Glomerular visceral epithelial cell (primary cell): Measurements from ENCODE around the gene OXNAD1.
A peak's percentile ranks its signal among the peaks of the same experiment; 100 is the strongest.

Experiments used
- DNase-seq: peaks from one replicate; pipeline ENCODE4 v3.0.0-alpha.2; 2016; ENCODE audit errors: extremely low spot score

OXNAD1 gene

DNA sequence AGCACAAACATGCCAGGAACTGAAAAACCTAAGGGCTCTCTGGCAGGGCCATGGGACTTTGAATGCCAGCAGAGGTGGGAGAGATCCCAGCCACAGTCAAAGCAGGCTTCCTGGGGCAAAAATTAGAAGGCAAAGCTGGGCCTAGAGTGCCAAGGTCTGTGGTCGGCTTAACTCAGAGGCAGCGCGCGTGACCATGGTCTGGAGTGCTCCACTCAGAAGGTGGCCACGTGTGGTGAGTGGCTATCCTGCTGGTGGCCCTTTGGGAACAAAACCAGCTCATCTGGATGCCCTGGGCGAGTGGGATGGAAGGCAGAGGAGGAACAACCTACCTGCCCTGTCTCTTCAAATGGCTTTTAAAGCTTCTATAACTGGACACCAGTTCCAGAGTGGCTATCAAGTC is 63.1 kb downstream of the OXNAD1 start:
- DNase-seq, result no peak

DNA sequence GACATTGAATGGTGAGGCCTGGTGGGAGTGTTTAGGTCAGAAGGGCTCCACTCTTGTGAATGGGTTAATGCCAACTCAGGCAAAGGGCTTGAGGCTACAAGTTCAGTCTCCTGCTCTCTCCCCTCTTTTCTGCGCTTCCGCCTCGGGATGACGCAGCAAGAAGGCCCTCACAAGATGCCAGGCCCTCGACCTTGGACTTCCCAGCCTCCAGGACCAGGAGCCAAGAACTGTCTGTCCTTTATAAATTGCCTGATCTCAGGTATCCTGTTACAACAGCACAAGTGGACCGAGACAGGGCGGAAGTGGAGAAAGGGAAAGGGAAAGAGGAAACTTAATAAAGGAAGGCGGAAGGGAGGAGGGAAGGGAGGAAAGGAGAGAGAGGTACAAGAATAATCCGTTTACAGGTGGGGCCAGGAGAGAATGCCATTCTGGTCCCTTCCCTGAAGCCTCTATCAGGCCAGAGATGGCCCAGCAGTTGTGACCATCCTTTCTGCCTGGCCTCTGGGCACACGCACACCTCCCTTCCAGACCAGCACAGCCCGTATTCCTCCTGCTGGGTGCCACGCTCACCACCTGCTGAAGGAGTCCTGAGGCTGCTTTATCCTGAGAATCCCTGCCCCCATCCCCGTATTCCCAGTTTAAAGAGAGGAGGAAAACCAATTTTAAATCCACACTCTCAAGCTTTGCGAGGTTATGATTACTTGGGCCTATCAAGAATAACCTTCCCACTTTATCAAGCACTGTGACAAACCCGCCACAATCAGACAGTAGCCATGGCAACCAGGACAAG is 64.2 kb downstream of the OXNAD1 start:
- DNase-seq, result no peak

DNA sequence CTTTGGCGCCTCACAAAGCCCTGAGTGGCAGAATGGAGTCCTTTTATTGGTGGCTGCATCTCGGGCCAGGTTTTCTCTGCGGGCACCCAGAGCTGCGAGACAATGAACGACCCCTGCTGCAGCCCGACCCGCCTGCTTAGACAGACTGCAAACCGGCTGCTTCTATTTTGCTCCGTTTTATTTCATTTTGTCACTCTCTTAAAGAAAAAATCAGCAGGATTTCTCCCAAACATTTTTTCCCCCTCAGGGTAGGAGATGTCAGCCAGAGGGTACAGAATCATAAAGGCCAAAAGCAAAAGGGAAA is 64.8 kb downstream of the OXNAD1 start:
- no peak for DNase-seq

DNA sequence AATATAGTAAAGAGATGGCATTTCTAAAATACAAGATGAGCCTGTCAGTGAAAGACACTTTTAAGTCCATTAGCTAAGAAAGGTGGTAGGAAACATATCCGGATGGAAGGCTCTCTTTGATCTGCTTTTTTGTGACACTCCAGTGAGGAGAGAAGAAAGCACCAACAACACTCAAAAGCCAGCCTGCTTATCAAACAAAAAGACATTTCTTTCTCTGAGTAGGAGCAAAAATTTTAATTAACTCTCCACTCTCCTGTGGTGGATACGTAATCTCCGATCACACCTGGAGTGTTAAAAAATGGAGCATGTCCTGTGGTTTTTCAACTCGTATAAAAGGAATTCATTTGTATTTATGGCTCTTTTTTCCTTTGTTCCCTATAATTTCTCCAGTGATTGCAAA is 65.3 kb downstream of the OXNAD1 start:
- DNase-seq, result no peak

DNA sequence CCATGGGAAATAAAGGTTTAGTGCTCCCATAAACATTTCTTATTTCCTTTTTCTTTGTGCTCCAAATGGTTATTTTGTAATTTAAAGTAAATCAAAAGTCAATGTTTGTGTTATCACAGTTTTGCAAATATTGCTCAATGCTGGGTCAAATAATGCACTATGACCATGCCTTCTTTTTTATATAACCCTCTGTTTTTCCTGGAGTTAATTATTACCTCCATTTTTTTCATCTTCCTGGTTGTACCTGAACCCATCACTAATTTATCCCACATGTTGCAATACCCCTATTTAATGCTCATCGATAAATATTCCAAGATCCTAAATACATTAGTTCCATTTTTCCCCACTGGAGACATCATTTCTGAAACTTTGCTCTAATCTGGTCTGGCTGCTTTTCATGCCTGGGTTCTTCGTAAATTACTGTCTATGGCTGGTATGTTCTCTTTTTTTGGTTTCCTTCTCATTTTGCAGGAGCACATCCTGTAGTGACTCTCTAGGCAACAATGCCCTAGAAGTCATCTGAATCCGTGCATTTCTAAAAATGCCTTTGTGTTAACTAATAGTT is 66.4 kb downstream of the OXNAD1 start:
- no peak for DNase-seq

DNA sequence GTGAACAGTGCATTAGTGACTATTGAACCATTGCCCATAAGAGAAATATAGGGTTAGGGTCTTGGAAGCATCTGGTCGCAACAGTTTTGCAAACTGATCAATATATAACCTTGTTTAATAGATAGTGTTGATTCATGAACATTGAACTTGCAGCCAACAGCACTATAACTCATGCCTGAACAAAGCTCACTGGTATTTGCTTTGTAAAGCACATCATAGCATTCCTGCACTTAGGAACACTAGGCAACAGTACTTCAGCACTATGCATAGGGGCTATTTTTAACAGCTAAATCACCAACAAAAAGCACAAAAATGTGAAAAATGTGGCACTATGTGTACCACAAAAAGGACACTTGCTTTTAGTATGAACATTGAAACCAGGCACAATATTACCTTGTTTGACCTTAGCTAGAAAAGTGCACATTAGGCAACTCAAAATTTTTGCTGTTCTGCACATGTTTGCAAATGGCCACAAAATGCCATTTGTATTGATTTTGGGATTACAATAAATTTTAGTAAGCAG is 68.0 kb downstream of the OXNAD1 start:
- no peak for DNase-seq

DNA sequence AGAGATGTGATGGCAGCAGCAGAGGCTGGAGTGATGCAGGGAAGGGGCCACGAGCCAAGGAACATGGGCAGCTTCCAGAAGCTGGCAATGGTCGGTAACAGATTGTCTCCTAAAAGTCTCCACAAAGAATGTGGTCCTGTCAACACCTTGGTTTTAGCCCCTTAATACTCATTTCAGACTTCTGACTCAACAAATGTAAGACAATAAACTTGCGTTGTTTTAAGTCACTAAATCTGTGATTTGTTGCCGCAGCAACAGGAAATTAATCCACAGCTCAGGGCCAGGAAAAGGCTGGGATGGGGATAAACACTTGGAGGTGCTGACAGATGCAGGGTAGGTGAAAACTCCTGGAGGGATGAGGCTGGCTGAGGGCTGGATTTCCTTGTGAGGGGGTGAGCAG is 69.9 kb downstream of the OXNAD1 start:
- no peak for DNase-seq

DNA sequence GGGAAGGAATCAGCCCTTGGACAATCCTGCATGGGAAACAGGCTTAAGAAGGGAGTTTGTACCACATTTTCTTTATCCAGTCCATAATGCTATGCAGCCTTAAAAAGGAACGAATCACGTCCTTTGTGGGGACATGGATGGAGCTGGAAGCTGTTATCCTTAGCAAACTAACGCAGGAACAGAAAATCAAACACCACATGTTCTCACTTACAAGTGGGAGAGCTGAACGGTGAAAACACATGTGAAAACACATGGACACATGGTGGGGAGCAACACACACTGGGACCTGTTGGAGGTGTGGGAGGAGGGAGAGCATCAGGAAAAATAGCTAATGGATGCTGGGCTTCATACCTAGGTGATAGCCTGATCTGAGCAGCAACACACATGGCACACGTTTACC is 70.3 kb downstream of the OXNAD1 start:
- no peak for DNase-seq

DNA sequence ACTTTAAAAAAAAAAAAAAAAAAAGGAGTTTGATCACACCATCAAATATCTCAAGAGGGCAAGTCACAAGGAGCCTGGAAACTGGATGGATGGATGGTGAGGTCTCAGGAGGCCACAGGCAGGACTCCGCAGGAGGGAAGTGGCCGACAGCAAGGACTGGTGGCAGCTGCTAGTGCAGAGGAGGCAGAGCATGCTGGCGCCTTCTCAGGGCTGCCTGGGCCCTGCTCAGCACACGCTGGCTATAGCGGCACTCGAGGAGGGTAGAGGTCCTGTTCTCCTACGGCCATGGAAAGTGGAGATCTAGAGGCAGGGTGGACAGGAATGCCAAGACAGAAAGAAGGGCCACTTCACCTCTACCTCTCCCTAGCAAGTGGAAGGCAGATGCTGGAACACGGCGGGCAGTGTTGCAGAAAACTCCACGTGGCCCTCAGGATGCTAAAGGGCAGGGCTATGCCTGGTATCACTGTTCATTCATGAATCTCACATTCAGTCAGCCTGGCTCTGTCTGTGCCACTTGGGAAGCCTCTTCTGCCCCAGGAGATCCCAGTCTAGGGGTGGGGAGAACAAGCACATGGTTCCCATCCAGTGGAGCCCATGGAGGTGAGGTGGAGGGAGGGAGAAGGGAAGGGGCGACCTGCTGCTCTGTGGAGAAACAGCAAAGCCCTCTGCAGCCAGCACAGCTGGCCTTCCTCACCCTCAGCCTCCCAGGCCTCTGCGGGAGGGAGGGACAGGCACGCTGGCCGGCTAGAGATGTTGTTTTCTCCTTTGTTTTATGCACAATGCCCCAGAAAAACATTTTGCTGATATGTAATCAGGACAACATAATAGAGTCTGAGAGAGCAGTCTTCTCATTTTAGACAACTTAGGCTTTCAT is 71.0 kb downstream of the OXNAD1 start:
- no peak for DNase-seq

DNA sequence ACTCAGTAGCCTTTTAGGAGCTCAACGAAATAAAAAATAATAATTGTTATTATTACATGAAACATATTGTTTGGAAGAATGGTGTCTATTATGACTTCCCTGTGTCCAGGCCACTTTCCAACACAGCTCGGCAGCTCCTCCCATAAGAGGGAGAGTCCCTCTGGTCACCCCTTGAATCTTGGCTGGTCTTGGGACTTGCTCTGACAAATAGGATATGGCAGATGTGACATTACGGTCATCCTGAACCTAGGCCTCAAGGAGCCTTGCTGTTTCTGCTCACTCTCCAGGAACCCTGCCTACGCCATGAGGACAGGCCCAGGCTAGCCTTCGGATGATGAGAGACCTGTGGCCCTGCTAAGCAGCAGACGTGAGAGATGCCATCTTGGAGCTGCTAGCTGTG is 71.8 kb downstream of the OXNAD1 start:
- no peak for DNase-seq

DNA sequence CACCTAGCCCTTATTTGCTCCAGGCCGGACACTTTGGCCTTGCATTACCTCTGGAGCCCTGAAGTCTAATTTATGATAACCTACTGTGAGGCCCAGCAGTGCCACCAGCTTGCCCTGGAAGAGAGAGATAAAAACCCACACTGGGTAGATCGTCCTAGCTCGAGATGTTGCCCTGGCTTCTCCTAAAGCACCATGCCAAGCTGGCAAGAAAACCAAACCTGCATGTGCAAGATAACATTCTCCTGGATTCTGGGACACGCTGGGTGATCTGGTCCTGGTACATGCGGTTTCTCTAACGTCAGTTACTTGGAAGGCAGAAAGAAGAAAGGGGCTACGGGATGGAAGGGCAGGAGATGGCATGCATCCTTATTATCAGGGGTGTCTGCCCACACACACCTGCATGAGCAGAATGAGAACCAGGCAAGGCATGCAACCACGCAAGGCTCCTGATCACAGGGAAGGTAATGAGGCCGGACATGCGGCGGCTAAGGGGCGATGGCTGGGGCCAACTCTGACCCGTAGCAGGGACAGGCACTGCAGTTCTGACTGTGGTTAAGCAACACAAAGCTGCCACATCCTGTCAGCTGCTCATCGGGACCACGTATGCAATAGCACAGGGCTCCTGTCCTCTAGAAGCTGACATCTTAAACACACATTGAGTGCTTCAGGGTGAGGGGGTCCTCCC is 73.0 kb downstream of the OXNAD1 start:
- no peak for DNase-seq

DNA sequence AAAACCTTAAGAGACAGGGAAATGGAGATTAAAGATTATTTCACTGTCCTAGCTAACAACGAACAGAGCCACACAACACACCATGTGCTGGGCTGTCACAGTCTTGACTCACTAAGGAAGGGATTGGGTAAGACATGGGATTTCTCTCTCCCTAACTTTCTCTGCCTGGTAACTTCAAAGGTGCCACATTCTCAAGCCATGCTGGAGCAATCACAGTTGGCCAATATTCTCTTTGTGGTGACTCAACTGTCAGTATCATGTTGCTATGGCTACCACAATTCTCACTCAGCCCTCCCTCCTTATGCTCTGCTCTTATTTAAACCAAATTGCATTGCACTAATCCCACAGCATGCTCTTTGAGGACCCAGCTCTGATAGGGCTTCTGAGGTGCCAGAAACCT is 74.0 kb downstream of the OXNAD1 start:
- DNase-seq, result peak; percentile 72

DNA sequence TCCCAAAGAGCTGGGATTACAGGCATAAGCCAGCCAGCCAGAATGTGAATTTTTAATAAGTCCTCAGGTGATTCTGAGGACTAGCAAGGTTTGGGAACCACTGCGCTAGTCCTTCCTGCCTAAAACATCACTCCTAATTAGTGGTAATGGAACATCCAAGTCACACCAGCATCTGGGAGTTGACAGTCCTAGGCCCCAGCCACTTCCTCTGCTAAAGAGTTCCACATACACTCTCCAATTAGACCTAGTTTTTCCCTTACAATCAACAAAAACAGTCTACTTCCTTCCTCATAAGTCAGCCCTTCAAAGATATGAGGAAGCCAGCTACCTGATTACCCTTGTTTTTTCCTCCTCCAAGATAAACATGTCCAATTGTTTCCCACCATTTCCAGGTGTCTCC is 78.1 kb downstream of the OXNAD1 start:
- no peak for DNase-seq

DNA sequence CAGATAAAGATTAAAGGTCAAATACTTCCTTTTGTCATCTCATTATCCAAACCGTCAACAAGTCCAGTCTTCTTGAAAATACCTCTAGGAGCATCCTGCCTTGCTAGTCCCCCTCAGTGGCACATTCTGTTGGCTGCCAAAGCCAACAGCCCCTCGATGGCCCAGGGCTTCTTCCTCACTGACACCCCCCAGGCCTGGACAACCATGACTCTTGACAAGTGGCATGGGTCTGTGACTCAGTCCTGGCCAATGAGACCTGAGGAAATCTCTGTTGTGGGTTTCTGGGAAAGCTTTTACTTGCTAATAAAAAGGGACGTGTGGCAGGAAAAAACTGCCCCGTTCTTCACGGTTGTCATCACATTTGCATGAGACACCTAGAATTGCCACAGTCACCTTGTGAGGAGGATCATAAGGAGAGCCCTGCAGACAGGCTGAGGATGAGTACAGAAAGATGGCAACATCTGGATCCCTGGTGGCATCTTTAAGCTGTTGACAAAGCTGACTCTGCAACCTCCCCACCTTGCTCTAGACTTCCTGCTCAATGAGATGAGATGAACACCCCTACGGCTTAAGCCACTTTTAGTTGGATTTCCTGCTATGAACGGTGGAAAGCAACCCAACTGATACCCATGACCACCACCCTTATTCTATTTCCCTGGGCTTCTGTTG is 81.5 kb downstream of the OXNAD1 start:
- DNase-seq, result no peak

DNA sequence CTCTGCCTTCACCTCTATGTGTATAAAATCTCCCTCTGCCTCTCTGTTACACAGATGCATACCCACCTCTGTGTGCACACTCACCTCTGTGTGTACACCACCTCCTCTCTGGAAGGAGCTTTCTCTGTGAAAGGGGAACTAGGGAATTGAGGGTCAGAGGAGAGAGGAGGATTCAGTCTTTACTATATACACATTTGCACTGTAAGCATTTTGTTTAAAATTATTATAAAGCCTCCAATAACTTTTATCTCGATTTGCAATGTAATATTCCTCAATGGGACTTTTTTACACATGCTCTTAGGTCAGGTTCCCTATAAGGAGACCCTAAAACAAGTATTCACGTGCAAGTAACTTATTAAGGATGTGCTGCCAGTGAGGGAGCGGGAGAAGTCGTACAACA is 82.5 kb downstream of the OXNAD1 start:
- no peak for DNase-seq

DNA sequence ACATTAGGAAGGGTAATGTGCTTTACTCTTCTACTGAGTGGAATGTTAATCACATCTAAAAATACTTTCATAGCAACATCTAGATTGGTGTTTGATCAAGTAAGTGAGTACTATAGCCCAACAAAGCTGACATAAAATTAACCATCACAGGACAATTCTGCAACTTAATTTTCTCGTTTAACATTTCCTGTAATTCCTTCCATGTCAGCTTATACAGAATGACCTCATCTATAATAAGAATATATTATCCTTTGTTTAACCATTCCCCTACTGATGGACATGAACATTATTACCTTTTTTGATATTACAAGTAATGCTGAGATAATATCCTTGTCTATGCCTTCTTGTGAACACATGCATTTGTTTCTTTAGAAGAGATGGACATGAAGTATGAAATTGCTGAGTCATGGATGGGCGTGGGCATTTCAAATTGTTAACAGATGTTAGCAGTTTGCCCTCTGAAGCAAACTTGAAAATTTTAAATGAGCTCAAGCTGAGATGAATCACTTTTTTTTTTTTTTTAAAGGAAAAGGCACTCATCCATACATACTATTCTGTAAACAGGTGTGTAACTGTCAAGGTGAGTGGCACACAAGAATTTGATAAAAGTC is 85.1 kb downstream of the OXNAD1 start:
- DNase-seq, result peak; percentile 31

DNA sequence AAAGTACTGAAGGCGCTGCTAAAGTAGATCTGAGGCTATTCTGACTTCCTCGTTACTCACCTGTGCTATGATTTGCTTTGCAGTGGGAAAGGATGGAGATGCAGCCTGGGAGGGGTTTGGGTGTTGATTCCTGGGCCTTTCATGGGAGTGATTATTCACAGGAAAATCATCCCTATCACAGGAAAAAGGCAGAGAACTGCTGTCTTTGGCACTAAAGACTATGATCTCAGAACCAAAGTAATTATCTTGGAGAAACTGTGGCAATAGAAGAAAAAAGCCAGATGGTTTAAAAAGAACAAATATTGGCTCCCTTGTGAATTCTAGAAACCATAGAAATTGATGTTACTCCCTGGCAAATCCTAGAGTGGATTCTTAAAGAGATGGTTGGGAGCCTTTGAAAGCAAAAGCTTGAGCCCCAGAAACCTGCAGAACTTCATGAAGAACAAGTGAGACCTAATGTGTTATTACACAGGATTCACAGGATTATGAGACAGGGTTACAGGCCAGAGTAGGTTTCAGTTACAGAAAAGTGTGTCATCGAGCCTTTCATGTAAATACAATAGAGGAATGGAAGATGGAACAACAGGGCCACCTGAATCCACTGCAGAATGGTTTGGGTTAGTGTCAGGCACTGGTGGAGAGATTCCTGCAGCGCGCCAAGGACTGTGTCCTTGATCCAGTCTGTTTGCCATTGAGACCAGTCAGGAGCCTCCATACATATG is 85.7 kb downstream of the OXNAD1 start:
- no peak for DNase-seq

DNA sequence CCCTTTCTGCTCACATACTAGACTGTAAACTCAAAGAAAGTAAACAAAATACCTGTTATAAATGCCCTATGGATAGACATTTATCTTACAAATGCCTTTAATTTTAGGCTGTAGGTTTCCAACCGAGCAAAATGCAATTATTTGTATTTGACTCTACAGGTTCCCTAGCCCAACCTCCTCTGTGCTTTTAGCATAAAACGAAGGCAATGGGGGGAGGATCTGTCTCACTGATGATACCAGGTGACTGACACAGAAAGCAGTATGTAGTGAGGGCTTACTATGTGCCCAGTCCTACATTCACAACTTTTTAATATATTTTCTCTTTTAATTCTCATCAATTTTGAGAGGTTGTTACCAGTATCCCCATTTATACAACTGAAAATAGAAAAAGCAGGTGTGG is 87.4 kb downstream of the OXNAD1 start:
- no peak for DNase-seq

DNA sequence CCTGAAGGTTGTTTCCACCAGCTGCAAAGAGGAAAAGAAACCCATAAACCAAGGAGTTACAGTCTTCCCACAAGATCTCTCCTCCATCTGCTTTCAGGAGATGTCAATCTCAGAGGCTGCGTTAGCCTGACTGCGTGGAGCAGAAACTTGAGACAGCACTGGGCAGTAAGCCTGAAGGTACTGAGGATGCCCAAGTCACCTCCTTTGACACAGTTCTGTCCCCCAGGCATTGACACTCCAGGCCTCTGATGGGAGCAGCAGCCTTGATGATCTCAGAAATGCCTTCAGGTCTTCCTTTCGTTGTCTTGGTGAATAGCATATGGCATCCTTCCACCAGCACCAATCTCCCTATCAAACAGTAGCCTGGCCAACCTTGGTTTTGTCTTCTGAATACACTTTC is 89.3 kb downstream of the OXNAD1 start:
- DNase-seq, result no peak
